Measurements from ENCODE around the gene SYT1. TPM values are rescaled to one million over a fixed set of nuclear protein-coding genes. Genes with fewer than 3 reads are reported as not detected.

The SYT1 gene
- total and polyA plus RNA-seq, 2 of the 4 experiments (the other 2 are of a cell fraction) = 2.8 to 3.0 TPM

GRCh38 chr12:78878866-78879265 lies 14.3 kb downstream of the SYT1 start:
- in situ Hi-C loops (cut with MboI; ENCODE audit: low sequenced_read_pairs) = no loop called here
- H3K36me3 ChIP-seq (ENCODE audit: control insufficient read depth, insufficient read depth, low read length) = no peaks in the 10 kb centered on the region
- no peak overlapping the region for H3K23ac ChIP-seq (ENCODE audit: low read depth, low read length)
- no peaks in the 10 kb centered on the region for H3K27me3 ChIP-seq (ENCODE audit: control insufficient read depth, insufficient read depth, low read length)
- H4K20me1 ChIP-seq (ENCODE audit: insufficient read depth, low read length) = no peaks in the 10 kb centered on the region
- no peak overlapping the region for H3K56ac ChIP-seq (ENCODE audit: extremely low read depth, insufficient read depth, low read length)
- H2BK15ac ChIP-seq (ENCODE audit: low read depth, low read length) = no peak overlapping the region
- no peaks in the 10 kb centered on the region for H3K4me1 ChIP-seq (ENCODE audit: control insufficient read depth, insufficient read depth, low read length)
- no peaks in the 10 kb centered on the region for H3K9me1 ChIP-seq (ENCODE audit: insufficient read depth, low read length)
- no peak overlapping the region for H3K14ac ChIP-seq (replicated peaks; ENCODE audit: low read depth, low read length)
- H3K18ac ChIP-seq (ENCODE audit: low read depth, low read length) = no peak overlapping the region
- H4K5ac ChIP-seq (ENCODE audit: low read depth, low read length) = no peak overlapping the region
- no peak overlapping the region for H3K4ac ChIP-seq (ENCODE audit: low read depth, low read length)
- ATAC-seq (ENCODE audit: low read depth) (no peak), DNase-seq (no peak)
- BruUV-seq (replicated peaks) = no TSS peak
- H2AK5ac ChIP-seq (ENCODE audit: low read depth, low read length) = no peak overlapping the region
- no peak overlapping the region for H2AK9ac ChIP-seq (replicated peaks; ENCODE audit: low read depth, low read length, poor library complexity)
- no peak overlapping the region for H2AFZ ChIP-seq (replicated peaks; ENCODE audit: low read length, poor library complexity)
- intact Hi-C loops (cut with micrococcal nuclease) = no loop called here
- 0 out of 4 replicates have a peak, but pooled peaks cover 0 to 3% of the 10 kb centered on the region in 2 experiments for H3K79me1 ChIP-seq (ENCODE audit: low read depth in 1 of 2, low read length in 2 of 2)
- TF ChIP-seq RAD21 (IDR thresholded peaks at IDR 0.05; ENCODE audit: low read length) = no peak
- no peak for TF ChIP-seq CHD1 (IDR thresholded peaks at IDR 0.05; ENCODE audit: low read depth, low read length)
- TF ChIP-seq POLR2A (IDR thresholded peaks at IDR 0.05; ENCODE audit: low read depth, low read length) = no peak
- no peak for TF ChIP-seq FOS (IDR thresholded peaks at IDR 0.05; ENCODE audit: low read depth, low read length)
- TF ChIP-seq ELK1 (IDR thresholded peaks at IDR 0.05; ENCODE audit: borderline replicate concordance, low read depth, low read length) = no peak
- TF ChIP-seq CEBPB (IDR thresholded peaks at IDR 0.05; ENCODE audit: low read depth, low read length) = no peak
- no peak for TF ChIP-seq RFX5 (IDR thresholded peaks at IDR 0.05; ENCODE audit: low read depth, low read length)
- no peak for TF ChIP-seq NFE2L2 (IDR thresholded peaks at IDR 0.05; ENCODE audit: low read depth, low read length)
- TF ChIP-seq MAFK (IDR thresholded peaks at IDR 0.05; ENCODE audit: low read depth, low read length) = no peak
- no peak for TF ChIP-seq USF2 (IDR thresholded peaks at IDR 0.05; ENCODE audit: low read depth, low read length)
- no peak for TF ChIP-seq MXI1 (IDR thresholded peaks at IDR 0.05; ENCODE audit: borderline replicate concordance, low read depth, low read length)
- no peak for TF ChIP-seq SMC3 (IDR thresholded peaks at IDR 0.05; ENCODE audit: low read depth, low read length)
- no peak for TF ChIP-seq RCOR1 (IDR thresholded peaks at IDR 0.05; ENCODE audit: insufficient replicate concordance, low read length)
- H3K9ac ChIP-seq (ENCODE audit: low read depth, low read length) = no peak overlapping the region
- H2BK120ac ChIP-seq (ENCODE audit: low read depth, low read length) = no peak overlapping the region
- no peak overlapping the region for H4K91ac ChIP-seq (ENCODE audit: insufficient read depth, low read depth, low read length)
- dilution Hi-C loops (cut with HindIII; ENCODE audit: low sequenced_read_pairs, unreplicated experiment) = no loop called here
- H2BK20ac ChIP-seq (ENCODE audit: low read depth, low read length) = no peak overlapping the region
- no CpG with 5 or more reads among the region's 1 CpG for WGBS, 2 experiments (ENCODE audit: extremely low coverage in 2 of 2, insufficient read length in 1 of 2)
- ChIA-PET POLR2A (ENCODE audit: unreplicated experiment) (no interaction called here), CTCF (no interaction called here)
- no peak overlapping the region for H3K4me3 ChIP-seq (ENCODE audit: insufficient read depth, low read depth, low read length)
- no peak overlapping the region for H2BK5ac ChIP-seq (ENCODE audit: low read depth, low read length, poor library complexity, severe bottlenecking)
- H3K4me2 ChIP-seq (ENCODE audit: low read depth, low read length) = no peak overlapping the region
- H3K9me3 ChIP-seq (ENCODE audit: control insufficient read depth, insufficient read depth, low read length) = no peaks in the 10 kb centered on the region
- H4K8ac ChIP-seq (ENCODE audit: low read depth in 2 of 2, low read length in 2 of 2) = no peak overlapping the region
- no peak overlapping the region for H3K27ac ChIP-seq (ENCODE audit: insufficient read depth, low read length)
